ENCODE results near the gene RNASE13. TPM values are rescaled to one million over a fixed set of nuclear protein-coding genes. Genes with fewer than 3 reads are reported as not detected.
"Not testable (repeated sequence)": the region's sequence is repeated elsewhere in the genome, so short reads cannot be mapped to it uniquely, and the experiment has no call there.

Gene RNASE13
- total RNA-seq, 1 donor from 2014 or later: not detected

DNA sequence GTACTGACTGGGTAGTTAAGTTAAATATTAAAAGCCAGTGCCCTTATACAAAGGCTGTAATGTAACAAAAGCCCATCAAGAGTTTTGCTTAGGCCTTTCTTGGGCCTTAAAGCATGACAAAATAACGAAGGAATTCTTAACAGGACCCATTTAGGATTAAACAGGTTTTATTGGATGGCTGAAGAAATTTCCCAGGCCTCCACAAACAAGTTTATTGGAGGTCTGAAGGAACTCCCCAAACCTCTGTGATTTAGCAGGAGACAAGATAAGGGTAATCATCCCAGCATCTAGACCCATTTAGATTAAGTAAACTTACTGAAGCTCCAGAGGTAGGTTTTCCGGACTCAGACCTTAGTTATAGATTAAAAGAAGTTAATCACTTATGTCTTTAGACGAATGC, 24.9 kb downstream of the RNASE13 start:
- DNase-seq; ATAC-seq (ENCODE audit: poor library complexity); intact Hi-C loops (cut with DNase I): not testable (repeated sequence)

DNA sequence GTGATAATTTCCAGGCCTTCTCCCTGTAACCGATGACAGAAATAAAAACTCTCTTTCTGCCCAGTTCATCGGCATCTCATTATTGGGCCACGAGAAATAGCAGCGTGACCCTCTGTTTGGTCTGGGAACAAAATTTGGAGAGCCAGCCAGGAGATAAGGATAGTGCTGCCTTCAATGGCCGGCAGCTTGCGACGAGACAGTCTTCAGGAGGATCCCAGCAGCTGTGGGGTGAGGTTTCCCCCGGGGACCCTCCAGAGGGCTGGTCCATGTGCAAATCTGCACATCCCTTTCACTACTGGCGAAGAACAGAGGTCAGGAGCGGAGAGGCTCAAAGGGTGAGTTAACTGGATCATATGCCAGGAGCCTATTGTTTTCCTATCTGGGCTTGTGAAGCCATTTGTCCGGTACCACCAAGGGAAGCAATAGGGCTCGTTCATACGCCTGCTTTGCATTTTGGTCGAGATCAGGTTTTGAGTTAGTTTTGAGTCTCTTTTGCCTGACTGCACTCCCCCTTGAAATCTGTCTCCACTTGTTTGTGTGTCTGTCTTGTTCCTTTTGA, 30.7 kb downstream of the RNASE13 start:
- intact Hi-C loops (cut with DNase I): no loop called here
- DNase-seq (peak; percentile 52), ATAC-seq (ENCODE audit: poor library complexity) (peak; percentile 81)

- intact Hi-C loops (cut with DNase I): no loop called here
- ATAC-seq (ENCODE audit: poor library complexity): no peak
- no peak for DNase-seq
These were observed 33.4 kb downstream of the RNASE13 start for GRCh38 chr14:21001218-21001617.

DNA sequence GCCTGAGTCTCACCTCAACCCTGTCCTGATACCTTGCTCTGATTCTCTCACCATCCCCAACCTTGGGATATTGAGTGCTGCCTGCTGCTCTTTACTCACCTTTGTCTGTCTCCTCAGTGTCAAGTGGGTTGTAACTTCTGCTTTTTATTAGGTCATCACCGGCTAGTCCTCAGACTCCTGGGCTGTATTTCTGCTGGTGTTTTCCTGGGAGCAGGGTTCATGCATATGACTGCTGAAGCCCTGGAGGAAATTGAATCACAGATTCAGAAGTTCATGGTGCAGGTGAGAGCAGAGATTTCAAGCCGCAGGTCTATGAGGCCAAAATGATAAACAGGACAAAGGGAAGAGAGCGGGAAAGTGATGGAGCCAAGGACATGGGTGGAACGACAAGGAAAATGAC, 35.0 kb downstream of the RNASE13 start:
- intact Hi-C loops (cut with DNase I): no loop called here
- ATAC-seq (ENCODE audit: poor library complexity) (no peak), DNase-seq (no peak)

GRCh38 chr14:20998674-20999366, 35.8 kb downstream of the RNASE13 start, which contains the start of gene SLC39A2:
SLC39A2 (plus strand) TSS chr14:20999293; CDS start chr14:20999447, 154 bp downstream.
- ATAC-seq (ENCODE audit: poor library complexity) (peak; percentile 51), DNase-seq (peak; percentile 75)
- intact Hi-C loops (cut with DNase I): no loop called here

GRCh38 chr14:20998139-20998538, 36.5 kb downstream of the RNASE13 start:
- DNase-seq: no peak
- no peak for ATAC-seq (ENCODE audit: poor library complexity)
- intact Hi-C loops (cut with DNase I): no loop called here

- intact Hi-C loops (cut with DNase I): no loop called here
- ATAC-seq (ENCODE audit: poor library complexity) (no peak), DNase-seq (no peak)
These were observed 37.0 kb downstream of the RNASE13 start for GRCh38 chr14:20997564-20997963.

DNA sequence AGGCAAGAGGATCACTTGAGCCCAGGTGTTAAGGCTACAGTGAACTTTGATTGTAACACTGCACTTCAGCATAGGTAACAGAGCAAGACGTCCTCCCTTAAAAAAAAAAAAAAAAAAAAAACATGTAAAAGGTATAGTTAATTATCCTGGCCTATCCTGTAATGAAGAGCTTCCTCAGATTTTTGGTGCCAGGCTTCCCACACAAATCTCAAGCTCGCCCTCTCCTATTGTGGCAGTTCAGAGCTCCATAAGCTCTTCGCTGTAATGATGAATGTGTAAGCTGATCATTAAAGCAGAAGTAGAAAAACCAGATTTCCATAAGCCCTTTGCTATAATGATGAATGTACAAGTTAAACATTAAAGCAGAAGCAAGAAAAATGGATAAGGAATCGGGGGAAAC, 37.5 kb downstream of the RNASE13 start:
- DNase-seq: no peak
- ATAC-seq (ENCODE audit: poor library complexity): no peak
- intact Hi-C loops (cut with DNase I): no loop called here

- intact Hi-C loops (cut with DNase I): no loop called here
- ATAC-seq (ENCODE audit: poor library complexity) (no peak), DNase-seq (no peak)
These were observed 38.1 kb downstream of the RNASE13 start for GRCh38 chr14:20996521-20996920.

DNA sequence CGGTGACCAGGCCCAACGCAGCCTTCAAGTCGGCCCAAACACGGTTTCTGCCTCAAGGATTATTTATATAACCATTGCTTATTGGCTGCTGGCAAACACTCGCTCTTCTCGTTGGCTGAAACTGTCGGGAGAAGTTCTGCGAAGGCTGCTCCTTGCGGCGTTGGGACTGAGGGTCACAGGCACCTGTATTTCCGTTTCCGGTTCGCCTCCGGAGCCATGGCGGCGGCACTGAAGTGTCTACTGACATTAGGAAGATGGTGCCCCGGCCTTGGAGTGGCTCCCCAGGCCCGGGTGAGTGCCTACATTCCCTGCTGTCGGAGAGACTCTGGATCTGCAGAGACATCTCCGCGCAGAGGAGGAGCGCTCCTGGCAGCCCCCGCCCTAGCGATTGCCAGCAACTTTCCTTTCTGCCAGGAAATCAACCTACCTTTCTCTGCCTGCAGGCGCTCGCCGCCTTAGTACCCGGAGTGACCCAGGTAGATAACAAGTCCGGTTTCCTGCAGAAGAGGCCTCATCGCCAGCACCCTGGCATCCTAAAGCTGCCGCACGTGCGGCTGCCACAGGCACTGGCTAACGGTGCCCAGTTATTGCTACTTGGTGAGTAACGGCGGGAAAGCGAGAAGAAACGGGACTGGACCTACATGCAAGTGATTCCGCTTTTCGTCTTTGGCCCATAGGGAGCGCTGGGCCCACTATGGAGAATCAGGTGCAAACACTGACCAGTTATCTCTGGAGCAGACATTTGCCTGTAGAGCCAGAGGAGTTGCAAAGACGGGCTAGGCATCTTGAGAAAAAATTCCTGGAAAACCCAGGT, 44.6 kb downstream of the RNASE13 start, which contains the start of gene METTL17:
Gene METTL17, plus strand, starts transcription at position 194 of the 814 bp plus-strand sequence. Its CDS starts 23 bp downstream, at position 217.
- peak; percentile 95 for ATAC-seq (ENCODE audit: poor library complexity)
- DNase-seq: peak; percentile 93
- intact Hi-C loops (cut with DNase I): no loop called here

DNA sequence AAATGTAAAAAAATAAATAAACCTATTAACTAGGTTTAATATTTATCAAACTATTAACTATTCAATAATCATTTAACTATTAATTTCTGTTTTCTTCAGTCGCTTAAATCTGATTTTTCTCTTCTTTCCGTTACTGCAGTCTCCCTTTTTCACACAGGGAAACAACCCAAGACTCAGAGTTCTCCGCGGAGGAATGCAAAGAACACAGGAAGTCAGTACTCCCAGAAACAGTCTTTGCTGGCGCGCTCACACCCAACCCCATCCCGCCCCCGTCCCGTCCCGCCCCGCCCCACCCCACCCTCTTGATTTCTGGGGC, 45.2 kb downstream of the RNASE13 start:
- no peak for ATAC-seq (ENCODE audit: poor library complexity)
- intact Hi-C loops (cut with DNase I): no loop called here
- no peak for DNase-seq

DNA sequence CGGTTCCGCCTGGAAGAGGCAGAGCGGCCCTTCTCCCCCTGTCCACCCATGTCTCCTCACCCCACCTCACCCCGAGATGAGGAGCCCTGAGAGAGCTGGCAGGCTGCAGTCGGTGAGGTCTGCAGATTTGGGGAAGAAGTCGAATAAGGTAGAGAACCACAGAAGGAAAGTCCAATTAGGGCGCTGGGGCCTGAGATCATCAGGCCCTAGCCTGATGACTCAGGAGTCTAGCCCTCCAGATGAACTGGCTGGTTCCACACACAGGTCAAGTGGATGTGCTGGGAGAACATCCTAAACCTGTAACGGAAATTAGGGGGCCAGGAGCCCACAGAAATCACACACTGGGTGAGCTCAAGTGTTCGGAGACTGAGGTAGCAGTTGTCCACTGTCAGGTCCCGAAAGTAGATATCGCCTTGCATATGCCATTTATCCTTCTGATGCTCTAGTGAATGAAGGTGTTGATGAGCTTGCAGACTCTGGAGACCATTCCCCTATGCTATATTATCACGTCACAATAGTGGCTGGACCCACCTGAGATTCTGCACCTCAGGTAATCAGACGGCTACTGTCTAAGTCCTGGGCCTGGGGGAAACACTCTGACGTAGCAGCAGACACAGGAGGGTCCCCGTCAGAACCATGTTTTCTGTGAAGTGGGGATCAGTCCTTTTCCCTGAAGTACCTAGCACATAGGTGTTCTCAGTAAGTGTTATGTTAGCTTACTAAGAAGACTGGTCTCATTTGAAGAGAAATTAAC, 45.7 kb downstream of the RNASE13 start:
- intact Hi-C loops (cut with DNase I): no loop called here
- DNase-seq (no peak), ATAC-seq (ENCODE audit: poor library complexity) (no peak)

DNA sequence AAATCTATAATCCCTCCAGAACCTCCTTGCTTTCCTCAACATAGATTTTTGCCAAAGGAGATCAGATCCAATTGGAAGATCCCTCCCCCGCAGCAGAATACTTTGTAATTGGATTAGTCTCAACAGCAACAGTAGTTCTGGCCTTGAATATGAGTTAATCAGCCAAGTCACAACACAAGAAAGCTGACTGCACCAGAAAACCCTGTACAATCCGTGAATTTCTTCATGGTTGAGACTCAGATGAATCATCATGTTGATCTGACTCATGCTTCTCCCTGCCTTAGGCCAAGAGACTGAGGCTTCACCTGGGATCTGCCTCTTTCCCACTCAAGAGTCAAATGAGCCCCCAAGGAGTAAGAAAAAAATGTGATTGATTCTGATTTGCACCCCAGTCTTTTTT, 47.8 kb downstream of the RNASE13 start:
- intact Hi-C loops (cut with DNase I): no loop called here
- ATAC-seq (ENCODE audit: poor library complexity): peak; percentile 22
- DNase-seq: no peak

- ATAC-seq (ENCODE audit: poor library complexity); DNase-seq; intact Hi-C loops (cut with DNase I): not testable (repeated sequence)
These were observed 49.0 kb downstream of the RNASE13 start for GRCh38 chr14:20985650-20986049.

Small RNA genes within 50 kb of the gene (microRNA-seq; reads per million reads assigned to microRNA genes)
- gene MIR6717: not detected

Other genes starting within 250 kb of the RNASE13 start
- 317 TPM for gene RNASE1, start 232.0 kb downstream of the RNASE13 start, total RNA-seq
- gene RNASE3, start 143.4 kb downstream of the RNASE13 start, total RNA-seq: not detected
- 2.5 TPM for gene RNASE2, start 79.3 kb downstream of the RNASE13 start, total RNA-seq
- 41.7 TPM for gene METTL17, start 44.8 kb downstream of the RNASE13 start, total RNA-seq
- gene SLC39A2, start 35.5 kb downstream of the RNASE13 start, total RNA-seq: not detected
- gene NDRG2, start 9.7 kb downstream of the RNASE13 start, total RNA-seq: 327 TPM
- gene TPPP2, start 4.6 kb downstream of the RNASE13 start, total RNA-seq: 0.81 TPM
- not detected for gene RNASE7, start 7.6 kb upstream of the RNASE13 start, total RNA-seq
- gene RNASE8, start 23.0 kb upstream of the RNASE13 start, total RNA-seq: not detected
- gene ARHGEF40, start 35.5 kb upstream of the RNASE13 start, total RNA-seq: 21.2 TPM
- gene ZNF219, start 63.8 kb upstream of the RNASE13 start, total RNA-seq: 50.0 TPM
- 0.43 TPM for gene TMEM253, start 66.3 kb upstream of the RNASE13 start, total RNA-seq
- not detected for gene OR5AU1, start 121.3 kb upstream of the RNASE13 start, total RNA-seq
- 238 TPM for gene HNRNPC, start 234.6 kb upstream of the RNASE13 start, total RNA-seq
- 0.27 TPM for gene RPGRIP1, start 245.3 kb upstream of the RNASE13 start, total RNA-seq

All from Right ventricle myocardium superior (tissue), 1 donor.